Cardiac muscle cell (in vitro differentiated cells and primary cell): Measurements from ENCODE around the gene MAGEA3. TPM values are rescaled to one million over a fixed set of nuclear protein-coding genes. Genes with fewer than 3 reads are reported as not detected.
"Not testable (repeated sequence)": the region's sequence is repeated elsewhere in the genome, so short reads cannot be mapped to it uniquely, and the experiment has no call there.

Source experiments
- DNase-seq, 2 donors: peaks; one replicate each; pipeline versions ENCODE4 v3.0.0 to v3.0.0-alpha.2; 2010 to 2017; ENCODE audit warnings: low read depth in 1 of 2, low spot score in 1 of 2
- H3K27ac ChIP-seq: fragments of 200-600 bp; sonication (generic); 2 replicates; pipeline ENCODE4 v1.5.1; 2016
- H3K27me3 ChIP-seq: fragments of 200-600 bp; sonication (generic); 2 replicates; pipeline ENCODE4 v1.6.0; 2016; ENCODE audit warnings: control low read depth
- H3K36me3 ChIP-seq: fragments of 200-600 bp; sonication (generic); 2 replicates; pipeline ENCODE4 v1.5.1; 2016; ENCODE audit warnings: control low read depth
- H3K4me1 ChIP-seq: fragments of 200-600 bp; sonication (generic); 2 replicates; pipeline ENCODE4 v1.8.1; 2017; ENCODE audit warnings: low read depth, mild to moderate bottlenecking, mixed run types
- H3K4me3 ChIP-seq: fragments of 200-600 bp; sonication (generic); 2 replicates; pipeline ENCODE4 v1.5.1; 2016; ENCODE audit warnings: mild to moderate bottlenecking
- H3K9me3 ChIP-seq: fragments of 200-600 bp; sonication (generic); 2 replicates; pipeline ENCODE4 v1.5.1; 2017; ENCODE audit warnings: low read depth, mild to moderate bottlenecking, control low read depth
- polyA plus RNA-seq: library from polyadenylated mRNA; unstranded; fragments of >200 nt; fragmentation: Nextera tagmentation; extraction: Ambion mirVana; gene quantifications from 2 replicates; pipeline ENCODE4 v1.2.1, GENCODE V29; 2016
- total RNA-seq: library from RNA; depleted of rRNA; stranded (reverse); fragments of >200 nt; gene quantifications from 2 replicates; pipeline ENCODE4 v1.2.3, GENCODE V29; 2016
- TF ChIP-seq, protein P1 (sequence below): IDR thresholded peaks from 2 replicates; pipeline ENCODE4 v1.5.1; 2012; ENCODE audit warnings: low read depth, mild to moderate bottlenecking, low read length

Gene MAGEA3
- total and polyA plus RNA-seq, 2 experiments from 2014 or later, result not detected

DNA sequence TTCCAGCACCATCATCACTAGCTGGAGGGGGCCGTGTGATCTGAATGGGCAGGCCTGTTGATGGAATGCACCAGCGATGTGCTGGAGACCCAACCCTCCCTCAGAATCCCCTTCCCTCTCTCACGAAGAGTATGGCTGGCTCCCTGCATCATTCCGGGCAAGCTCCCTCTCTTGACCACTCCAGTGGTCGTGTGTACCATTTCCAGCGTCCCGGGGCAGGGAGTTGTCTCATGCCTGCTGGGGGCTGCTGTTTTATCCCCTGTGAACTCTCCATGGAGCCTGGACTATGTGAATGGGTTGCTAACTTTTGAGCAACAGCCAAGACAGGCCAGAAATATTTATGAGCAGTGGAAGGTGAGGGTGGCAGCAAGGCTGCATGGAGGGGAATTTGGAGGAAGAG lies 26.8 kb downstream of the MAGEA3 start:
- TF ChIP-seq, protein P1, sequence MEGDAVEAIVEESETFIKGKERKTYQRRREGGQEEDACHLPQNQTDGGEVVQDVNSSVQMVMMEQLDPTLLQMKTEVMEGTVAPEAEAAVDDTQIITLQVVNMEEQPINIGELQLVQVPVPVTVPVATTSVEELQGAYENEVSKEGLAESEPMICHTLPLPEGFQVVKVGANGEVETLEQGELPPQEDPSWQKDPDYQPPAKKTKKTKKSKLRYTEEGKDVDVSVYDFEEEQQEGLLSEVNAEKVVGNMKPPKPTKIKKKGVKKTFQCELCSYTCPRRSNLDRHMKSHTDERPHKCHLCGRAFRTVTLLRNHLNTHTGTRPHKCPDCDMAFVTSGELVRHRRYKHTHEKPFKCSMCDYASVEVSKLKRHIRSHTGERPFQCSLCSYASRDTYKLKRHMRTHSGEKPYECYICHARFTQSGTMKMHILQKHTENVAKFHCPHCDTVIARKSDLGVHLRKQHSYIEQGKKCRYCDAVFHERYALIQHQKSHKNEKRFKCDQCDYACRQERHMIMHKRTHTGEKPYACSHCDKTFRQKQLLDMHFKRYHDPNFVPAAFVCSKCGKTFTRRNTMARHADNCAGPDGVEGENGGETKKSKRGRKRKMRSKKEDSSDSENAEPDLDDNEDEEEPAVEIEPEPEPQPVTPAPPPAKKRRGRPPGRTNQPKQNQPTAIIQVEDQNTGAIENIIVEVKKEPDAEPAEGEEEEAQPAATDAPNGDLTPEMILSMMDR, result no peak
- H3K9me3 ChIP-seq, result no peaks in the 10 kb centered on the region
- DNase-seq, result no peak
- H3K4me3 ChIP-seq, result no peak overlapping the region
- H3K27ac ChIP-seq, result no peak overlapping the region
- H3K4me1 ChIP-seq, result no peaks in the 10 kb centered on the region
- no peaks in the 10 kb centered on the region for H3K36me3 ChIP-seq
- H3K27me3 ChIP-seq, result no peaks in the 10 kb centered on the region

DNA sequence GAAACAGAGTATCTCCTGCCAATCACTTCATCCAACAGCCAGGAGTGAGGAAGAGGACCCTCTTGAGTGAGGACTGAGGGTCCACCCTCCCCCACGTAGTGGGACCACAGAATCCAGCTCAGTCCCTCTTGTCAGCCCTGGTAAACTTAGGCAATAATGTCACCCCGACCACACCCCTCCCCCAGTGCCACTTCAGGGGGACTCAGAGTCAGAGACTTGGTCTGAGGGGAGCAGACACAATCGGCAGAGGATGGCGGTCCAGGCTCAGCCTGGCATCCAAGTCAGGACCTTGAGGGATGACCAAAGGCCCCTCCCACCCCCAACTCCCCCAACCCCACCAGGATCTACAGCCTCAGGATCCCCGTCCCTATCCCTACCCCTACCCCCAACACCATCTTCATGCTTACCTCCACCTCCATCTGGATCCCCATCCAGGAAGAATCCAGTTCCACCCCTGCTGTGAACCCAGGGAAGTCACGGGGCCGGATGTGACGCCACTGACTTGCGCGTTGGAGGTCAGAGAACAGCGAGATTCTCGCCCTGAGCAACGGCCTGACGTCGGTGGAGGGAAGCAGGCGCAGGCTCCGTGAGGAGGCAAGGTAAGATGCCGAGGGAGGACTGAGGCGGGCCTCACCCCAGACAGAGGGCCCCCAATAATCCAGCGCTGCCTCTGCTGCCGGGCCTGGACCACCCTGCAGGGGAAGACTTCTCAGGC lies 34.8 kb downstream of the MAGEA3 start, which contains the start of the genes CSAG1 and MAGEA12:
TSS of gene CSAG1 (minus strand) at position 461 of the 715 bp plus-strand sequence. CDS start 1,261 bp downstream, outside the sequence.
TSS of gene MAGEA12 (plus strand) at position 497 of the 715 bp plus-strand sequence. CDS start 2,405 bp downstream, outside the sequence.
- Histone ChIP-seq H3K27ac (no peak within 1 kb of the TSS), H3K9me3 (no peaks in the 10 kb centered on the region), H3K4me3 (no peak within 1 kb of the TSS), H3K36me3 (no peaks in the 10 kb centered on the region), H3K4me1 (no peaks in the 10 kb centered on the region), H3K27me3 (no peaks in the 10 kb centered on the region)
- TF ChIP-seq, protein P1, result no peak
- no peak for DNase-seq

DNA sequence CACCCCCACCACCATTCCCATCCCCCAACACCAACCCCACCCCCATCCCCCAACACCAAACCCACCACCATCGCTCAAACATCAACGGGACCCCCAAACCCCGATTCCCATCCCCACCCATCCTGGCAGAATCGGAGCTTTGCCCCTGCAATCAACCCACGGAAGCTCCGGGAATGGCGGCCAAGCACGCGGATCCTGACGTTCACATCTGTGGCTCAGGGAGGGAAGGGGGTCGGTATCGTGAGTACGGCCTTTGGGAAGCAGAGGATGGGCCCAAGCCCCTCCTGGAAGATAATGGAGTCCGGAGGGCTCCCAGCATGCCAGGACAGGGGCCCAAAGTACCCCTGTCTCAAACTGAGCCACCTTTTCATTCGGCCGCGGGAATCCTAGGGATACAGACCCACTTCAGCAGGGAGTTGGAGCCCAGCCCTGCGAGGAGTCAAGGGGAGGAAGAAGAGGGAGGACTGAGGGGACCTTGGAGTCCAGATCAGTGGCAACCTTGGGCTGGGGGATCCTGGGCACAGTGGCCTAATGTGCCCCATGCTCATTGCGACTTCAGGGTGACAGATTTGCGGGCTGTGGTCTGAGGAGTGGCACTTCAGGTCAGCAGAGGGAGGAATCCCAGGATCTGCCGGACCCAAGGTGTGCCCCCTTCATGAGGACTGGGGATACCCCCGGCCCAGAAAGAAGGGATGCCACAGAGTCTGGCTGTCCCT lies 35.7 kb downstream of the MAGEA3 start:
- not testable (repeated sequence) for DNase-seq, H3K9me3 ChIP-seq, H3K4me1 ChIP-seq, H3K27ac ChIP-seq, H3K36me3 ChIP-seq, H3K4me3 ChIP-seq, H3K27me3 ChIP-seq

DNA sequence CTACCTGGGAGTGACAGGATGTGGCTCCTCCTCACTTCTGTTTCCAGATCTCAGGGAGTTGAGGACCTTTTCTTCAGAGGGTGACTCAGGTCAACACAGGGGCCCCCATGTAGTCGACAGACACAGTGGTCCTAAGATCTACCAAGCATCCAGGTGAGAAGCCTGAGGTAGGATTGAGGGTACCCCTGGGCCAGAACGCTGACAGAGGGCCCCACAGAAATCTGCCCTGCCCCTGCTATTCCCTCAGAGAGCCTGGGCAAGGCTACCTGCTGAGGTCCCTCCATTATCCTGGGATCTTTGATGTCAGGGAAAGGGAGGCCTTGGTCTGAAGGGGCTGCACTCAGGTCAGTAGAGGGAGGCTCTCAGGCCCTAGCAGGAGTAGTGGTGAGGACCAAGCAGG lies 36.5 kb downstream of the MAGEA3 start:
- H3K4me3 ChIP-seq, result no peak overlapping the region
- H3K9me3 ChIP-seq, result no peaks in the 10 kb centered on the region
- no peak for DNase-seq
- H3K4me1 ChIP-seq, result no peaks in the 10 kb centered on the region
- H3K27ac ChIP-seq, result no peak overlapping the region
- H3K36me3 ChIP-seq, result no peaks in the 10 kb centered on the region
- TF ChIP-seq, protein P1, result no peak
- H3K27me3 ChIP-seq, result no peaks in the 10 kb centered on the region

DNA sequence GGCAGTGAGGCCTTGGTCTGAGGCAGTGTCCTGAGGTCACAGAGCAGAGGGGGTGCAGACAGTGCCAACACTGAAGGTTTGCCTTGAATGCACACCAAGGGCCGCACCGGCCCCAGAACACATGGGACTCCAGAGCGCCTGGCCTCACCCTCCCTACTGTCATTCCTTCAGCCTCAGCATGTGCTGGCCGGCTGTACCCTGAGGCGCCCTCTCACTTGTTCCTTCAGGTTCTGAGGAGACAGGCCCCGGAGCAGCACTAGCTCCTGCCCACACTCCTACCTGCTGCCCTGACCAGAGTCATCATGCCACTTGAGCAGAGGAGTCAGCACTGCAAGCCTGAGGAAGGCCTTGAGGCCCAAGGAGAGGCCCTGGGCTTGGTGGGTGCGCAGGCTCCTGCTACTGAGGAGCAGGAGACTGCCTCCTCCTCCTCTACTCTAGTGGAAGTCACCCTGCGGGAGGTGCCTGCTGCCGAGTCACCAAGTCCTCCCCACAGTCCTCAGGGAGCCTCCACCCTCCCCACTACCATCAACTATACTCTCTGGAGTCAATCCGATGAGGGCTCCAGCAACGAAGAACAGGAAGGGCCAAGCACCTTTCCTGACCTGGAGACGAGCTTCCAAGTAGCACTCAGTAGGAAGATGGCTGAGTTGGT lies 37.4 kb downstream of the MAGEA3 start:
- H3K9me3 ChIP-seq, result no peaks in the 10 kb centered on the region
- no peaks in the 10 kb centered on the region for H3K27me3 ChIP-seq
- DNase-seq, result no peak
- no peak overlapping the region for H3K27ac ChIP-seq
- TF ChIP-seq, protein P1, result no peak
- no peaks in the 10 kb centered on the region for H3K36me3 ChIP-seq
- no peaks in the 10 kb centered on the region for H3K4me1 ChIP-seq
- no peak overlapping the region for H3K4me3 ChIP-seq

DNA sequence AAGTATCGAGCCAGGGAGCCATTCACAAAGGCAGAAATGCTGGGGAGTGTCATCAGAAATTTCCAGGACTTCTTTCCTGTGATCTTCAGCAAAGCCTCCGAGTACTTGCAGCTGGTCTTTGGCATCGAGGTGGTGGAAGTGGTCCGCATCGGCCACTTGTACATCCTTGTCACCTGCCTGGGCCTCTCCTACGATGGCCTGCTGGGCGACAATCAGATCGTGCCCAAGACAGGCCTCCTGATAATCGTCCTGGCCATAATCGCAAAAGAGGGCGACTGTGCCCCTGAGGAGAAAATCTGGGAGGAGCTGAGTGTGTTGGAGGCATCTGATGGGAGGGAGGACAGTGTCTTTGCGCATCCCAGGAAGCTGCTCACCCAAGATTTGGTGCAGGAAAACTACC lies 37.9 kb downstream of the MAGEA3 start:
- not testable (repeated sequence) for DNase-seq, H3K36me3 ChIP-seq, H3K27ac ChIP-seq, H3K4me1 ChIP-seq, H3K27me3 ChIP-seq, H3K4me3 ChIP-seq, H3K9me3 ChIP-seq
